B cell (primary cell): ENCODE measurements around the gene KCNJ1. TPM values are rescaled to one million over a fixed set of nuclear protein-coding genes. Genes with fewer than 3 reads are reported as not detected.
A peak's percentile ranks its signal among the peaks of the same experiment; 100 is the strongest.

Experiments used
- ATAC-seq: fragments of 200-7000 bp; cut with Tn5 transposase; one replicate; pipeline ENCODE4 v1.10.0; 2021; ENCODE audit warnings: low read depth, mild to moderate bottlenecking, moderate number of reproducible peaks, moderate library complexity
- CTCF ChIA-PET: fragments of 350-600 bp; sonication (Branson Sonifier 250); formaldehyde crosslinking; loops from one replicate; lab custom pipeline; 2021; ENCODE audit warnings: antibody characterized with exemption, inconsistent platforms; lab: Charles Lee
- POLR2A ChIA-PET: fragments of 350-600 bp; sonication (Branson Sonifier 250); formaldehyde crosslinking; loops from one replicate; lab custom pipeline; 2021; ENCODE audit warnings: antibody characterized with exemption; lab: Charles Lee
- DNase-seq: peaks from one replicate; pipeline ENCODE4 v3.0.0; 2013
- H2AFZ ChIP-seq: 2 replicates; pipeline ENCODE4 v1.6.1; 2012; ENCODE audit warnings: mild to moderate bottlenecking, low read depth, low read length; ENCODE audit not compliant: insufficient read depth, poor library complexity, severe bottlenecking
- H3K27ac ChIP-seq, 2 donors: 1 replicate in 1 of 2; 2 replicates in 1 of 2; pipeline ENCODE4 v1.5.1; 2012 to 2013; ENCODE audit warnings: low read length in 2 of 2, mild to moderate bottlenecking in 2 of 2, moderate library complexity in 1 of 2
- H3K27me3 ChIP-seq, 4 experiments: fragments of 200-600 bp in 1 of 4; sonication (generic) in 1 of 4; replicated peaks in 1 of 4; 1 replicate in 2 of 4; 2 replicates in 2 of 4; pipeline versions ENCODE4 v1.6.1 to v1.7.0; 2013 to 2016; ENCODE audit warnings: low read length in 3 of 4, mild to moderate bottlenecking in 2 of 4, mixed read lengths in 1 of 4, moderate library complexity in 1 of 4; ENCODE audit not compliant: insufficient read depth in 4 of 4, control insufficient read depth in 3 of 4; ENCODE audit errors: control extremely low read depth in 1 of 4
- H3K36me3 ChIP-seq, 2 experiments: replicated peaks in 1 of 2; 1 replicate in 1 of 2; 2 replicates in 1 of 2; pipeline versions ENCODE4 v1.6.1 to v1.7.1; 2013; ENCODE audit warnings: low read length in 1 of 2; ENCODE audit not compliant: insufficient read depth in 2 of 2, control insufficient read depth in 1 of 2; ENCODE audit errors: control extremely low read depth in 1 of 2, extremely low read depth in 1 of 2
- H3K4me1 ChIP-seq, 2 donors: fragments of 200-600 bp in 1 of 2; sonication (generic) in 1 of 2; 1 replicate in 1 of 2; 2 replicates in 1 of 2; pipeline versions ENCODE4 v1.5.1 to v1.6.1; 2013 to 2017; ENCODE audit warnings: low read length in 2 of 2; ENCODE audit not compliant: control insufficient read depth in 2 of 2, insufficient read depth in 2 of 2
- H3K4me2 ChIP-seq: replicated peaks from 2 replicates; pipeline ENCODE3; 2012; ENCODE audit warnings: mild to moderate bottlenecking, low read depth, low read length; ENCODE audit not compliant: poor library complexity, severe bottlenecking
- H3K4me3 ChIP-seq, 5 experiments: fragments of 200-600 bp in 1 of 5; sonication (generic) in 1 of 5; 1 replicate in 3 of 5; 2 replicates in 2 of 5; pipeline versions ENCODE4 v1.5.1 to v1.7.0; 2011 to 2016; ENCODE audit warnings: low read length in 4 of 5, mild to moderate bottlenecking in 4 of 5, low read depth in 2 of 5, control low read depth in 1 of 5, moderate library complexity in 1 of 5; ENCODE audit not compliant: insufficient read depth in 1 of 5; ENCODE audit errors: control extremely low read depth in 1 of 5, extremely low read depth in 1 of 5
- H3K79me2 ChIP-seq: fragments of 200-600 bp; sonication (generic); one replicate; pipeline ENCODE4 v1.6.0; 2016; ENCODE audit warnings: low read length; ENCODE audit not compliant: control insufficient read depth, insufficient read depth
- H3K9ac ChIP-seq: fragments of 200-600 bp; sonication (generic); 2 replicates; pipeline ENCODE4 v1.6.1; 2017; ENCODE audit warnings: mild to moderate bottlenecking, low read length, moderate library complexity
- H3K9me3 ChIP-seq, 3 donors: one replicate each; pipeline versions ENCODE4 v1.6.1 to v1.7.1; 2013; ENCODE audit warnings: low read length in 2 of 3; ENCODE audit not compliant: control insufficient read depth in 2 of 3, insufficient read depth in 1 of 3; ENCODE audit errors: control extremely low read depth in 1 of 3
- H4K20me1 ChIP-seq: 2 replicates; pipeline ENCODE4 v1.6.0; 2012; ENCODE audit warnings: mild to moderate bottlenecking, low read length; ENCODE audit not compliant: insufficient read depth, control insufficient read depth, poor library complexity, severe bottlenecking
- H3K27ac Mint-ChIP-seq: one replicate; pipeline ENCODE4 v1.8.0; 2021; ENCODE audit warnings: mixed read lengths
- H3K27me3 Mint-ChIP-seq: one replicate; pipeline ENCODE4 v1.8.0; 2021; ENCODE audit warnings: mixed read lengths
- H3K4me1 Mint-ChIP-seq: one replicate; pipeline ENCODE4 v1.8.0; 2021; ENCODE audit warnings: mixed read lengths
- H3K4me3 Mint-ChIP-seq: one replicate; pipeline ENCODE4 v1.8.0; 2021; ENCODE audit warnings: mixed read lengths
- H3K9me3 Mint-ChIP-seq: one replicate; pipeline ENCODE4 v1.8.0; 2022; ENCODE audit warnings: mixed read lengths; ENCODE audit not compliant: insufficient read depth
- CTCF ChIP-seq: fragments of 200-600 bp; IDR thresholded peaks from one replicate; pipeline ENCODE4 v1.8.0; 2022; ENCODE audit warnings: antibody characterized with exemption, mild to moderate bottlenecking
- EZH2 ChIP-seq: IDR thresholded peaks from 2 replicates; pipeline ENCODE4 v1.6.1; 2012; ENCODE audit warnings: borderline replicate concordance, low read depth, mild to moderate bottlenecking, moderate library complexity, low read length; ENCODE audit not compliant: insufficient read depth, poor library complexity, severe bottlenecking
- WGBS: methylation state at CpG from one replicate; pipeline ENCODE4 v1.1.5; 2013; ENCODE audit warnings: missing lambda C conversion rate; ENCODE audit not compliant: insufficient coverage; 5-methylcytosine and 5-hydroxymethylcytosine counted together
- intact Hi-C: fragments of 100-400 bp; cut with micrococcal nuclease; formaldehyde crosslinking; loops from one replicate; pipeline ENCODE4 v1.10.0; 2022
- polyA plus RNA-seq: library from polyadenylated mRNA; depleted of rRNA; stranded (reverse); fragments of >200 nt; gene quantifications from 2 replicates; pipeline ENCODE4 v1.2.3, GENCODE V29; 2012
- total RNA-seq, 2 donors: library from RNA; stranded (reverse); fragments of 120-200 nt in 1 of 2; gene quantifications; 1 replicate in 1 of 2; 2 replicates in 1 of 2; pipeline versions ENCODE4 v1.2.3 to v1.2.4, GENCODE V29; 2013 to 2022

The KCNJ1 gene
- total and polyA plus RNA-seq, 2 donors (not counting 1 experiment from before 2014, with no cell fraction given), result not detected

GRCh38 chr11:128859563-128860441, 7.3 kb downstream of the KCNJ1 start:
- no peaks in the 10 kb centered on the region for H4K20me1 ChIP-seq
- H3K4me3 Mint-ChIP-seq, result no peak overlapping the region
- peaks cover 9 to 17% of the 10 kb centered on the region in 2 donors for H3K4me1 ChIP-seq
- H3K27me3 ChIP-seq, result no peaks in the 10 kb centered on the region
- TF ChIP-seq EZH2, result no peak
- TF ChIP-seq CTCF, result peak; percentile 100
- 33% methylated on average over 28 of the region's 33 CpGs for WGBS
- H3K27ac Mint-ChIP-seq, result peak overlapping the region; percentile 59
- H3K9ac ChIP-seq, result no peak overlapping the region
- H3K79me2 ChIP-seq, result no peaks in the 10 kb centered on the region
- CTCF ChIA-PET, result interaction anchor here (0.6 to 26.5 kb wide), 11 partner anchors 9 to 703 kb away, joined by 3 to 417 read pairs (median 3); no protein-coding TSS in a partner anchor
- peak; percentile 99 for ATAC-seq
- peak overlapping the region; percentile 64 for H2AFZ ChIP-seq
- H3K36me3 ChIP-seq, result no peaks in the 10 kb centered on the region
- H3K4me3 ChIP-seq, result no peak overlapping the region
- intact Hi-C loops, result loop anchor here (1.0 to 10.0 kb wide), 6 partner anchors 15 to 825 kb away; no protein-coding TSS in a partner anchor
- POLR2A ChIA-PET, result no interaction called here
- H3K27ac ChIP-seq, result no peak overlapping the region
- peaks cover 21% of the 10 kb centered on the region for H3K4me1 Mint-ChIP-seq
- peaks cover 0 to 5% (median 0%) of the 10 kb centered on the region in 3 donors for H3K9me3 ChIP-seq
- H3K9me3 Mint-ChIP-seq, result no peaks in the 10 kb centered on the region
- H3K4me2 ChIP-seq, result peak overlapping the region; percentile 58
- peaks cover 3% of the 10 kb centered on the region for H3K27me3 Mint-ChIP-seq
- peak; percentile 87 for DNase-seq

- DNase-seq, result no peak
- POLR2A ChIA-PET, result no interaction called here
- Histone ChIP-seq H3K36me3 (no peaks in the 10 kb centered on the region), H3K4me3 (no peak overlapping the region), H3K4me1 (peaks cover 15 to 21% of the 10 kb centered on the region in 2 donors), H3K79me2 (no peaks in the 10 kb centered on the region), H3K4me2 (no peak overlapping the region), H3K27ac (no peak overlapping the region), H3K9me3 (peaks cover 0 to 5% (median 0%) of the 10 kb centered on the region in 3 donors), H3K27me3 (no peaks in the 10 kb centered on the region), H4K20me1 (no peaks in the 10 kb centered on the region), H3K9ac (no peak overlapping the region), H2AFZ (no peak overlapping the region)
- ATAC-seq, result no peak
- Mint-ChIP-seq H3K4me3 (no peak overlapping the region), H3K4me1 (peaks cover 29% of the 10 kb centered on the region), H3K9me3 (no peaks in the 10 kb centered on the region), H3K27me3 (no peaks in the 10 kb centered on the region), H3K27ac (no peak overlapping the region)
- 100% methylated on average over 2 of the region's 2 CpGs for WGBS
- TF ChIP-seq CTCF (no peak), EZH2 (no peak)
- intact Hi-C loops, result no loop called here
- CTCF ChIA-PET, result interaction anchor here (0.8 to 26.5 kb wide), 10 partner anchors 9 to 700 kb away, joined by 3 to 417 read pairs (median 11); no protein-coding TSS in a partner anchor
Measured at GRCh38 chr11:128857341-128857740, 9.8 kb downstream of the KCNJ1 start.
